C4-2B (cell line): ENCODE results near the gene RUSF1.

Source experiments
- H3K27ac ChIP-seq: fragments of 450-650 bp; 2 replicates; pipeline ENCODE4 v1.5.1; 2017
- ZFX ChIP-seq: fragments of 450-650 bp; IDR thresholded peaks from 2 replicates; pipeline ENCODE4 v1.6.1; 2017
- TF ChIP-seq, protein P1 (sequence below): fragments of 450-650 bp; conservative IDR thresholded peaks from 2 replicates; pipeline ENCODE4 v1.5.1; 2017; ENCODE audit warnings: mild to moderate bottlenecking

The RUSF1 gene

DNA sequence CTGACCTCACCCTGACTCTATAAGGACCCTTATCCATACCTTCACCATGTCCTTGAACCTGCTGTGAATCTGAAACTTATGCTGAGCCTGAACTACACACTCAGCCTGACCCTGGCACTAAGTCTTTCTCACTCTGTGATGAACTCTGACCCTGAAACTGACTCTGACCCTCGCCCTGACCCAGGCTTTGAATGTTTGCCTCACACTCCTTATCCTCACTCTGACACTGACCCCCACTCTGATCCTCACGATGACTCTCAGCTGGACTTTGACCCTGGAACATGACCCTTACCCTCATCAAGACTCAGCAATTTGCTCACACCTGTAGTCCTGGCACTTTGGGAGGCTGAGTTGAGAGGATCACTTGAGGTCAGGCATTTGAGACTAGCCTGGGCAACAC, 23.9 kb upstream of the RUSF1 start:
- H3K27ac ChIP-seq: no peak overlapping the region
- no peak for TF ChIP-seq ZFX
- TF ChIP-seq, protein P1, sequence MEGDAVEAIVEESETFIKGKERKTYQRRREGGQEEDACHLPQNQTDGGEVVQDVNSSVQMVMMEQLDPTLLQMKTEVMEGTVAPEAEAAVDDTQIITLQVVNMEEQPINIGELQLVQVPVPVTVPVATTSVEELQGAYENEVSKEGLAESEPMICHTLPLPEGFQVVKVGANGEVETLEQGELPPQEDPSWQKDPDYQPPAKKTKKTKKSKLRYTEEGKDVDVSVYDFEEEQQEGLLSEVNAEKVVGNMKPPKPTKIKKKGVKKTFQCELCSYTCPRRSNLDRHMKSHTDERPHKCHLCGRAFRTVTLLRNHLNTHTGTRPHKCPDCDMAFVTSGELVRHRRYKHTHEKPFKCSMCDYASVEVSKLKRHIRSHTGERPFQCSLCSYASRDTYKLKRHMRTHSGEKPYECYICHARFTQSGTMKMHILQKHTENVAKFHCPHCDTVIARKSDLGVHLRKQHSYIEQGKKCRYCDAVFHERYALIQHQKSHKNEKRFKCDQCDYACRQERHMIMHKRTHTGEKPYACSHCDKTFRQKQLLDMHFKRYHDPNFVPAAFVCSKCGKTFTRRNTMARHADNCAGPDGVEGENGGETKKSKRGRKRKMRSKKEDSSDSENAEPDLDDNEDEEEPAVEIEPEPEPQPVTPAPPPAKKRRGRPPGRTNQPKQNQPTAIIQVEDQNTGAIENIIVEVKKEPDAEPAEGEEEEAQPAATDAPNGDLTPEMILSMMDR: no peak

DNA sequence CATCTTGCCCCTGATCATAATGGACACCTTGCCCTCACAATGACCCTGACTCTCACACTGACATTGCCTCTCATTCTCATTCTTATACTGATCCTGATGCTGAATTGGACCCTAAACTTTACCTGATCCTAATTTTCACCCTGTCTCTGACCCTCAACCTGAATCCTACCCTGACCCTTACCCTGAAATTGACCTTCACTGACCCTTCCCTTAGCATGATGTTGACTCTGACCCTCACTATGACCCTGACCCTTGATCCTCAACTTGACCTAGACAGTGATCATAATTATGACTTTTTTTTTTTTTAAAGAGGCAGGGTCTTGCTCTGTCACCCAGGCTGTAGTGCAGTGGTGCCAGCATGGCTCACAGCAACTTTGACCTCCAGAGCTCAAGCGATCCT, 22.9 kb upstream of the RUSF1 start:
- no peak overlapping the region for H3K27ac ChIP-seq
- TF ChIP-seq, protein P1: no peak
- no peak for TF ChIP-seq ZFX

DNA sequence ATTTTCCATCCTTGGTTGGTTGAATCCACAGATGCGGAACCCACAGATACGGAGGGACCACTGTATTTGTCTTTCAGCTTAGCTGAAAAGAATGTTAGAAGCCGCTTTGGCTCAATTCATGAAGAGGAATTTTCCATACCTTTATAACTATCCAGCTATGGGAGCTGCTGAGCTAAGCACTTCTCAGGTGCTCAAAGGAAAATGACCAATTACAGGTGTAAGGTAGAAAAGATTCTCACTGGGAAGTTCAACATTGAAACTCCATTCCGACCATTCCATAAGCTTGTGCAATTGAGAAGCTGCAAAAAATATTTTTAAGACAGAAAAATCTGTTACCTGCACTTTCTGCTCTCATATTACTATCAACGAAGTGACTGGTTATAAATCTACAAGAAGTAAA, 22.2 kb upstream of the RUSF1 start:
- TF ChIP-seq, protein P1: no peak
- no peak for TF ChIP-seq ZFX

DNA sequence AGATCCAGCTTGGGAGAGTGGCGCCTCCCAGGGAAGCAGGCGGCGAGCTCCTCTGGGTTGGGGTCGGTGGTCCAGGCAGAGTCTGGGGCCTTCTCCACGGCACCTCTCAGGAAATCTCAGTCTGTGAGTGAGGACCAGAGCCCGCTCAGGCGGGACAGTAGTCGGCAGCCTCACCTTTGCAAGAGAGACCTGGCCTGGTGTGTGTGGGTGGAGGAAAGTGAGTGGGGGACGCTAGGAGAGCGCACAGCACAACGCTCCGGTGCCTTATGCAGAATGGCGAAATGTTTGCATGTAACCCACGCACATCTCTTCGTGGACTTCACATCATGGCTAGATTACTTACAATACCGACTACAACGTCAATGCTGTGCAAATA, 21.7 kb upstream of the RUSF1 start:
- TF ChIP-seq, protein P1: no peak
- no peak for TF ChIP-seq ZFX
- H3K27ac ChIP-seq: no peak overlapping the region

More for the DNA sequence above, 22.2 kb upstream of the RUSF1 start:
- H3K27ac ChIP-seq: no peak overlapping the region

DNA sequence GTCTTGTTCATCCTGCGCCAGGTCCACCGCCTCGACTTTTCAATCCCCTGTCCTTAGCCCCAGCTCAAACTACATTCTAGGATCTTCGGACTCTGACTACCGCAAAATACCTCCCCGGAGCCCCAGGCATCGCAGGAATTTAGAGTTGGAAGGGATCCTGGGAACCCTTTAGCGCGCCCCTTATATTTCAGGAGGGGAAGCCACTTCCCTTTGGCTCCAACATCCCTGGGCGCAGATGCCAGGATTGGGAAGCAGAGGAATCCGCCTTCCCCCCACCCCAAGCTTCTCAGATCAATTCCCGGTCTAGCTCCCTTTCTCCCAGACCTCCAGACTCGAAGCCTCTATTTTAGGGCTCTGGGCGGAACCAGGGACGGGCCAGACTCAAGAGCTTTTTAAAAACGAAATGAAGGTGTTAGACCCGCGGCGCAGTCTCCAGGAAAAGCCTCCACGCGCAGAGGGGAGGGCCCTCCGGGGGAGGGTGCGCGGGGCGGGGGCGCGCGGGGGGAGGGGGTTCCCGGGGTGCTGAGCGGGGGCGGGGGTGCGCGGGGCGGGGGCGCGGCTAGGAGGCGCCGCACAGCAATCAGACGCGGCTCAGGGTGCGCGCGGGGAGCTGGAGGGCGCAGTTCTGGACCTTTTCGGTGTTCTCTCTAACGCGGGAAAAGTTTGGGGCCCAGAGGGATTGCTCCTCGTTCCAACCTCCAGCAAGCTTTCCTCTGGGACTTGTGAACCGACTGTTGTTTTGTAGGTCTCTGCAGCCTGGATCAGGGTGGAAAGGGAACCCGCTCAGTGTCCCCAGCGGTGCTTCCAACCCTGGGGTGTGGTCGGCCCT, 21.1 kb upstream of the RUSF1 start:
- no peak overlapping the region for H3K27ac ChIP-seq
- TF ChIP-seq, protein P1: no peak
- TF ChIP-seq ZFX: no peak

DNA sequence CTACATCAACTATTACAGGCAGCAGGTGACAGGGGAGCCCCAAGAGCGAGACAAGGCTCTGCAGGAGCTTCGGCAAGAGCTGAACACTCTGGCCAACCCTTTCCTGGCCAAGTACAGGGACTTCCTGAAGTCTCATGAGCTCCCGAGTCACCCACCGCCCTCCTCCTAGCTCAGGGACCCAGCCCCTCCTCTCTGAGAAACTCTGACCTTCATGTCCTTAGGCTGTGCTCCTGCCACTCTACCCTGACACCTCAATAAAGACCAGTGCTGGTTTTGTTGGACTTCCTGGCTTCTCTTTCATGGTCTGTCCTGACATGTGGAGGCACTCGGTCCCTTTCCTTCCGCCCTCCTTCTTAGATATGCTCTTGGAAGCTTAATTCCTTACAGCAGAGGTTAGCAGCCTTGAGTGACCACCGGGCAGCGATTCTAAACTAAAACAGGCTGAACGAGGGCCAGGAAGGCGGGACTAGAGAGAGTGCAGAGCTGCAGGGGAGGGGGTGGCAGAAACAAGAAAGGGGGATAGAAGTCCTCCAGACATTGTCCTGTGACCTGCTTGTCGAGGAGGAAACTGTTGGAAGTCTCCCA, 20.4 kb upstream of the RUSF1 start:
- TF ChIP-seq, protein P1: no peak
- no peak for TF ChIP-seq ZFX
- no peak overlapping the region for H3K27ac ChIP-seq

DNA sequence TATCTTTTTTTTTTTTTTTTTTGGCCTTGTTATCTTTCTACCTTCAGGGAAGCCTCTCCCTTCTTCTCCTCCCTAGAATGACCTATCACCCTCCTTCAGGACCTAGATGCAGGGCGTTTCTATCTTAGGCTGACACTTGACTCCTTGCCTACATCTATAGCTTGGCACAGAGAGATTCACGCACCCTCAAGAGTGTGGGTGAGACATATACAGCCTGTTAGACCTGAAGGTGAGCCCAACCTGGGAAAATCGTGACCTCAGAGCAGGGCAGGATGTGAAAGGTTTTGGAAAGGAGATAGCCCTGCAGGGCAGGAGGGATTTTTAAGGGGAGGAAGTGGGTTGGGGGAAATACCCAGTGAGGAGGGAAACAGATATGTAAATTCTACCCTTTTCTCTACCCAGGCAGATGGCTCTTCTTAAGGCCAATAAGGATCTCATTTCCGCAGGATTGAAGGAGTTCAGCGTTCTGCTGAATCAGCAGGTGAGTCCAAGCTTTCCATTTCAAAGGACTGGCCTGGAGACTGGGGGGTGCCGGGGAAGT, 19.6 kb upstream of the RUSF1 start, which contains the start of gene AHSP:
Gene AHSP, plus strand, starts transcription at position 167 of the 541 bp plus-strand sequence. Its CDS starts 240 bp downstream, at position 407.
- TF ChIP-seq, protein P1: no peak
- TF ChIP-seq ZFX: no peak
- H3K27ac ChIP-seq: no peak within 1 kb of the TSS
